GM18867 (cell line): ENCODE results near the gene PPM1M.
"Not testable (repeated sequence)": the region's sequence is repeated elsewhere in the genome, so short reads cannot be mapped to it uniquely, and the experiment has no call there.

Experiments used
- ATAC-seq: cut with Tn5 transposase; IDR thresholded peaks from one replicate; pipeline ENCODE4 v1.9.1; 2021; ENCODE audit warnings: mild to moderate bottlenecking, moderate library complexity; ENCODE audit not compliant: unreplicated experiment

PPM1M gene

DNA sequence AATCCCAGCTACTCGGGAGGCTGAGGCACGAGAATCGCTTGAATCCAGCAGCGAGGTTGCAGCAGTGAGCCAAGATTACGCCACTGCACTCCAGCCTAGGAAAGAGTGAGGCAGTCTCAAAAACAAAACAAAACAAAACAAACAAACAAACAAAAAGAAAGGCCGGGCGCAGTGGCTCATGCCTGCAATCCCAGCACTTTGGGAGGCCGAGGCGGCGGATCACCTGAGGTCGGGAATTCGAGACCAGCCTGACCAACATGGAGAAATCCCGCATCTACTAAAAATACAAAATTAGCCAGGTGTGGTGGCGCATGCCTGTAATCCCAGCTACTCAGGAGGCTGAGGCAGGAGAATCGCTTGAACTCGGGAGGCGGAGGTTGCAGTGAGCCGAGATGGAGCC is 29.2 kb downstream of the PPM1M start:
- ATAC-seq: not testable (repeated sequence)

DNA sequence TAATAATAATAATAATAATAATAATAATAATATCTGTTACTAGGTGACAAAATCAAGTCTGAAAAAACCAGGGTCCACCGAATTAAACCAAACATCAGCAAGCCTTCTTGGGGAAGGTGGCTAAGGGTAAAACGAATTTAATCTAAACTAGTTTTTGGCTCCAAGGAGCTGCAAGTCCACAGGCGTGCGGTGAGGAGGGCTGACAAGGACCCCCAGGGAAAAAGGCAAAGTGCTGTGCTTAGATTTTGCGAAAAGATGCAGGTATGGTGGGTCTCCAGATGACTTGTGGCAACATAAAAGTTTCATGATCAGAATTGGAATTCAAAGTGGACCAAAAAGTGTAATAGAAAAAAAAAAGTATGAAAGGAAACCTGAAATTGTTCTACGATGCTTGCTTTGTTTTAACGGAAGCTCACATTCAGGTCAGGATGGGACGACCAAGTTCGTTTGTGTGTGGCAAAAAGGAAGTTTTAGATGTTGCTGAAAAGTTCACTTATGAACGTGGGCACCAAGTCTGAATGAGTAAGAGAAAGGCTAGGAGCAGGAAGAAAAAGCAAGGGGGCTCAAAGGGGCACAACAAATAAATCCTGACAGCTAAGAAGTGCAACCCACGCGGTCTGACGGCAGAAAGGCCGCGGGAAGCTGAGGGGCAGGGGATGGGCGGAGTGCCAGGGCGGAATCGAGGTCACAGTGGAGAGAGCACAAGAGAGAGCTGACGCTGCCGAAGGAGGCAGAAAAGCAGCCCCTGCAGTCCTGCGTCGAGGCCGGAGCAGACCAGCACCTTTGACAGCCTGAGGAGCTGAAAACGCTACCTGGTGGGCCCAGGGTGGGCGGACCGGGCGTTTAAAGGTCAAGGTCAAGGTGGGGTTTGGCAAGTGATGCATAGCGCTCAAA is 31.8 kb downstream of the PPM1M start:
- no peak for ATAC-seq

DNA sequence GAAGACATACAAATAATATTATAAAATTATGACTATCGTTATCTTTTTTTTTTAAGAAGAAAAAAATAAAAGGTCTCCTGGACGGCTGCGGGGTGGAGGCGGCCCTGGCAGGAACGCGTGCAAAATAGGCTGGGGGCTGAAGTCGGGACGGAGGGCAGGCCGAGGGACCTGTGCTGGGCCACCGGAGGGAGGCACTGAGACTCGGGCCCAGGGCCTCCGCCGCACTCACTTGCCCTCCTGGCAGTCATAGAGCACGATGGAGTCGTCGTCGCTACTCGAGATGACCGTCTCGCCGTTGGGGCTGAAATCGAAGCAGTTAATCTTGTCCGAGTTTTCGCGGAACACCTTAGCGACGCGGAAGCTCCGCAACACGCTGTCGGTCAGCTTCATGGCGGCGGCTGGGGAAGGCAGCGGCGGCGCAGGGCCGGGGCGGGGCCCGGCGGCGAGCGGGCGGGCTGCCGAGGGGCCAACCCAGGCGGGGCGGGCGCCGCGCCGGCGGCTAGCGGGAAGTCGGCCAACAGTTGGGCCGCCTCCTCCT is 32.5 kb downstream of the PPM1M start:
- peak; percentile 66 for ATAC-seq

DNA sequence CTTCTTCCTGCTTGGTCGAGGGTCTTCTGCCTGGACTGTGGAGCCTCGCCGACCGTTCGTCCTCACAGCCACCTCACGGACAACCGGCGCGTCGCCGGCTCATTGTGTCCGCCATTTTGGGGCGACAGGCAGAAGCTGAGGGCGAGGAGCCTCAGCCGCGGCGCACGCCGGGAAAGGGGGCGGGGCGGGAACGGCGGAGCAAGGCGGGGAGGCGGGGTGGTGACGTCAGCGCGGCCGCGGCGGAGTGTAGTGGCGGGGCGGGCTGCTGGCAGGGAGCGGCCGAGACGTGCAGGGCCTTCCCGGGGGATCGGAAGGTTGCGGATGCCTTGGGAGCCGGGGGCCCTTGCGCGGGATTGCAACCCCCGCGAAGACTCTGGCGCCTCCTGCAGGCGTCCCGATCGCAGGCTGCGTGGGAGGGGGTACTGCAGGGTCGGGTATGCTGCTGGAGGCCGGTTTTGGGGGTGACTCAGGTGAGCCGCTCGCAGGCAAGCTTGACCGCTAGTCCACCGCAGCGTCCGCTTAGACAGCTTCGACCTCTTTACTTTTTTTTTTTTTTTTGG is 33.0 kb downstream of the PPM1M start, which contains the start of gene WDR82:
Gene WDR82, minus strand, starts transcription at position 140 of the 560 bp plus-strand sequence. CDS start 288 bp downstream, outside the sequence.
- peak; percentile 84 for ATAC-seq

DNA sequence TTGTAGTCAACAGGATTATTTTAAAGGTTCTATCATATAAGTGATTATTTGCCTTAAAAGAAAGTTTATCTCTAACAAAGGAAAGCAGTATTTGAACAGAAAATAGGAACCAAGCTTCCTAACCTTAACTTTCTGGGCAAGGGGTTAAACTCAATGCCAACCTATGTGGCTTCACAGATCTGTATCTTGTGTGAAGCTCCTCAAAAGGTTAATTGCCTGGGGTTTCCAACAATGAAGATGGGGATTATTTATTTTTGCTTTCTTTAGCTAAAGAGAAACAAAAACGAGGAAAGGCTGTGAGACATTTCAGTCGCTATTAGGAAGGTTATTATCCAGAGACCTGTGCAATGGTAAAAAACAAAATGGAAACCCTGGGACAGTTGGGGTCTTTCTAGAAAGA is 34.0 kb downstream of the PPM1M start:
- ATAC-seq: no peak

DNA sequence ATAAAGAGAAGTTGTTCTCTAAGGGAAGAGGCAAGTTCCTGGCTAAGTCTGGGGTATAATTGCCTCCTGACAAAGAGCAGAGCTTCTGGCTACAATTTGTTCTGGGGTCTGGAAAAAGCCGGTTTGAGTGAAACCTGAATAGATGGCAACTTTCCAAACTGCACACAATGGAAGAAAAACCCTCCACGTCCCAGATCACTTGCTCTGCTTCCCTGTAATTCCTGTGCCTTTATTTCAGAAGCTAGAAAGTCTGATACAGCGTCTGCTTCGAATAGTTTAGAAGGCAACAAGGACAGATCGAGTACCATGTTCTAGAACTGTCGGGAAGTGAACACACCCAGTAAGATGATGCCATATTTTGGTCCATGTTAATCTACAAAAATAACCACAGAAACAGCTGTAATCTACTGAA is 34.5 kb downstream of the PPM1M start:
- no peak for ATAC-seq

DNA sequence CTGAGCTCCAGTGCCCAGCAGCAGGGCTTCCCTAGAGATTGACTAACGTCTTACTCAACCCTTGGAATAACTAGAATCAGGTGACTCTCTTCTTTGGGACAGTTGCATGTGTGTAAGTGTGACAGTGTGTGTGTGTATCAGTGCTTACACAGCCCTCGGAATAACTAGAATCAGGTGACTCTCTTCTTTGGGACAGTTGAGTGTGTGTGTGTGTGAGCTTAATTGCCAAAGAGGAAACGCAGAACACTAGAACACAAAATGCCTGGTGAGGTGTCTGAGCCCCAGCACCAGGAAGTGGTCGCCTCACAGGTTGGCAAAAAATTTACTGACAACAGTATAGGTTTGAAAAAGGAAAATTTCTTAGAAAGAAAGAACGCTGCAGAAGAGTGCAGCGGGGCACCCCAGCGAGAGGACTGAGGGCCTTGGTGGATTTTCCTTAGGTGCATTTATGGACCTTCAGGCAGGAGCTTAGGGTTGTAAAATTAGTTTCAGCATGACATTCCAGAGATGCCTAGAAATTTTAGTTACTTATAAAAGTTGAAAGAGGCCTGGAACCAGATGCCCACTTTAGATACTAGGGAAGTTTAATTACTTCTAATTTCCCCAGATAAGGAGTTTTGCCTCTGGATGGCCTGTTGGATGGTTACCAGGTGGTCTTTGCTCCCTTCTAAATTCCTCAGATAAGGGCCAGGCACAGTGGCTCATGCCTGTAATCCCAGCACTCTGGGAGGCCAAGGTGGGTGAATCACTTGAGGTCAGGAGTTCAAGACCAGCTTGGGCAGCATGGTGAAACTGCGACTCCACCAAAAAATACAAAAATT is 36.6 kb downstream of the PPM1M start:
- ATAC-seq: no peak

DNA sequence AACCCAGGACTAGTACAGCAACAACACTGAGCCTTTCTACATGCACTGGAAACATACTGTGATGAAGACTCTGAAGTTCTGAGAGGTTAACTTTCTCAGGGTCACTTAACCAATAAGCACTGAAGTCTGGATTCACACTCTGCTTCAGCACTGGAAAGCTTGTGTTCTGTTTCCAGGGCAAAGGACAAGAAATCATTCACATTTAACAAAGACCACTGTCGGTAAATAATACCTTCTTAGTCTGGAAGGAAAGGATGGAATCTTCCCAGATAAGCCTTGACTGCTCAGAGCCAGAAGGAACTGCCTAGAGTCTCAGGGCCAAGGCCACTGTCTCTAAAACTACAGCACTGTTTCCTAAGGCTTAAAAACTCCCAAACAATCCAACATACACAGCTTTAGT is 37.7 kb downstream of the PPM1M start:
- no peak for ATAC-seq

DNA sequence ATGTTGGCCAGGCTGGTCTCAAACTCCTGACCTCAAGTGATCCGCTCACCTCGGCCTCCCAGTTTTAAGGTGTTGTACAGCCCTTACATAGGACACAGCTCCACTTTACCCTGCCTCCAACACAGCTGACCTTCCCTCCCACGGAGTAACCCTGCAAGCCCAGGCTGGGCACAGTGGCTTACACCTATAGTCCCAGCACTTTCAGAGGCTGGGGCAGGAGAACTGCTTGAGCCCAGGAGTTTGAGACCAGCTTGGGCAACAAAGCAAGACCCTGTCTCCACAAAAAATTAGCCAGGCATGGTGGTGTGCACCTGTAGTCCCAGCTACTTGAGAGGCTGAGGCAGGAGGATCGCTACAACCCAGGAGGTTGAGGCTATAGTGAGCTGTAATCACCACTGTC is 38.5 kb downstream of the PPM1M start:
- ATAC-seq: not testable (repeated sequence)

DNA sequence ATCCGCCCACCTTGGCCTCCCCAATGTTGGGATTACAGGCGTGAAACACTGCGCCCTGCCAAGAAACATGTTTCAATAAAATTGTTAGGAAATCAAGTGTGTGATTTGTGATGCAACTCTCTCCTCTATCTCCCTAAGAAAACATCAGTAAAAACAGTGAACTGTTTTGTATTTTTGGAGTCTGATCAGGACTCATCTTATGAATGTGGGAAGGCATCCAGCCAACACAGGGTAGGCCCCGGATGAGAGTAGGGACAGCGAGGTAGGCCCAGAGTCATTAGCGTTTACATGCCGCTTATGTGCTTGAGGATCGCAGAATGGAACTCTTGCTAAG is 41.2 kb downstream of the PPM1M start:
- ATAC-seq: no peak

DNA sequence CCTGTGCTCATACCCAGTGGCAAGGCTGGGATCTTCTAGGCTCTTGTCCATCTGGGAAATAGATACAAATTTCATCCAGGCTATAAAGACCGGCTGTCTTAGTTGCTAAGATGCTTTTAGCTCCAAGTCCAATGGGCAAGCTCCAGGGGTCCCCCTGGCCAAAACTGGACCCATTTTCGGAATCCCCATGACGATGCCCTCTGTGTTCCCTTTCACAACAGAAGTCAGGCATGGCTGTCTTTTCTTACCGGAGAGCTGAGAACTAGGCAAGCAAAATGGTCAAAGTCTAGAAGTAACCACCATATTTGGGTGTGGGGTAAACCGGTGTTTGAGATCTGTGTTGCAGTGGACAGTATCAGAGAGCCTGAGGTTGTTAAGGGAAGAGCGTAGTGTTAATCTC is 43.1 kb downstream of the PPM1M start:
- ATAC-seq: no peak

DNA sequence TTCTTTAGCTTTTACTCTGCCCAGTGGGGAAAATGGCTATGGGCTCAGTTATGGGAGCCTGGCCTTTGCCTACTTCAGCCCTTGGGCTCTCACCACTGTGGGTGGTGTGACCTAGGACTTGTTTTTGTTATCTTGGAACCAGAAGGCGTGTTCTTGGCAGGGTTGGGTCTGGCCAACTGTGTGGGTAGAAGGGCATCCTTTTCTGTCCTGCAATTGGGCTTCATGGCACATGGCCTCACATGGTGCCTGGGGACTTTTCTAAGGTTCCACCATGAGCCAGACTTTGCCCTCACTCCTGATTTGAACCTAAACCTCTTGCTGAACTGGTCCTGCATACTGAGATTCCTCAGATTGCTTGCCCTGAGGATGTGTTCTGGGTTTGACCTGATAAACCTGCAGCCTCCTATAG is 43.8 kb downstream of the PPM1M start:
- ATAC-seq: no peak

DNA sequence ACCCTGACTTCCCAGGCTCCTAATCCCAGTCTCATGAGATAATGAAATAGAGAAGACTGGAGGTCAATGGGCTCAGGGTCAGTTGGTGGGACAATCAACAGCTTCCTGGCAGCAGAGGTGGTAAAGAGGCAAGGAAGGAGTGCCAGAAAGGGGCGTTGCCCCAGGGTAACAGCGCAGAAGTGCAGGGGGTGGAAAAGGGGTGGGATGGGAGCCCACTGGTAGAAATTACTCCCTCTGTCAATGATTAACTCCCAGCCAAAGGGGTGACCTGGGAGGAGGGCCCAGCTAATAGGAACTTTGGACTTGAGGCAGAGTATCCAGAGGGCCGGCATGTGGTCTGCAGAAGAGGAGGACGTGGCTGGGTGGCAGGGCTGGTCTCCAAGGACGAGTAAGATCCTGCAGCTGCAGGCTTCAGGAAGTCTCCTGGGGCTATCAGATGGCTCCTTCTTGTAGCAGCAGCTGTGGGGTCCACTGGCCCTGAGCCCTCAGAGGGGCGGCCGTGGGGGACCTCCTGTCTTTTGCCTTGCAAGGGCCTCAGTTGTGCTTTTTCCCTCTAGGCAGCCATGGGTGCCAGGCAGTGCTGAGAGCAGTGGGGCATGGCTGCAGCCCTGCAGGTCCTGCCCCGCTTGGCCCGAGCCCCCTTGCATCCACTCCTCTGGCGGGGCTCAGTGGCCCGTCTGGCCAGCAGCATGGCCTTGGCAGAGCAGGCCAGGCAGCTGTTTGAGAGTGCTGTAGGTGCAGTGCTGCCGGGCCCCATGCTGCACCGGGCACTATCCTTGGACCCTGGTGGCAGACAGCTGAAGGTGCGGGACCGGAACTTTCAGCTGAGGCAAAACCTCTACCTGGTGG is 44.4 kb downstream of the PPM1M start:
- no peak for ATAC-seq

DNA sequence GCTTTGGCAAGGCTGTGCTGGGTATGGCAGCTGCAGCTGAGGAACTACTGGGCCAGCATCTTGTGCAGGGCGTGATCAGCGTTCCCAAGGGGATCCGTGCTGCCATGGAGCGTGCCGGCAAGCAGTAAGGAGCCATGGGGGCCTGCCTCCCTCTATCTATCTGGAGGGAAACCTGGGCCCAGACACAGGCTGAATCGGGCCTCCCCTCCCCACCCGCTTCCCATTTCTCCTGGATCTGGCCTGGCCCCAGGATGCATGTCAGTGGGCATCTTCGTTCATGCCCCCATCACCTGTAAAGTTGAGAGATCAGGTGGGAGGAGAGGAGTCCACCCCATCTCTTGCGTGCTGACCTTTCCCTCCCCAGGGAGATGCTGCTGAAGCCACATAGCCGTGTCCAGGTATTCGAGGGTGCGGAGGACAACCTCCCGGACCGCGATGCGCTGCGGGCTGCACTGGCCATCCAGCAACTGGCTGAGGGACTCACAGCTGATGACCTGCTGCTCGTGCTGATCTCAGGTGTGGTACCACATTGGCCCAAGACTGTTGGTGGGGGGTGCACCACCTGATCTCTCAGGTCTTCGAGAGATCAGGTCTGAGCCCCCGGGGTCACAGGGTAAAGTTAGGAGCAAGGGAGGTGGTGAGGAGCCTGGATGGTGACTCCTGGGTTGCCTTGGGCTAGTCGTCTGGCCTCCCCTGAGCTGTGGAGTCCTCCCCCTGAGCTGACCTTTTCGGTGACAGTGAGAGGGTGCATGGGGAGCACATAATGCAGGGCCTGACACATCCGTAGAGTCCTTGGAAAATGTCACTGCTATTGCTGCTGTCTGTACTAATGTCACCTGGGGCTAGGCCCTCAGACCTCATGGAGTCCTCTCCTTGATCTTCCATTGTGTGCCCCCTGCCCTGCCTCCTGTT is 45.3 kb downstream of the PPM1M start:
- no peak for ATAC-seq

DNA sequence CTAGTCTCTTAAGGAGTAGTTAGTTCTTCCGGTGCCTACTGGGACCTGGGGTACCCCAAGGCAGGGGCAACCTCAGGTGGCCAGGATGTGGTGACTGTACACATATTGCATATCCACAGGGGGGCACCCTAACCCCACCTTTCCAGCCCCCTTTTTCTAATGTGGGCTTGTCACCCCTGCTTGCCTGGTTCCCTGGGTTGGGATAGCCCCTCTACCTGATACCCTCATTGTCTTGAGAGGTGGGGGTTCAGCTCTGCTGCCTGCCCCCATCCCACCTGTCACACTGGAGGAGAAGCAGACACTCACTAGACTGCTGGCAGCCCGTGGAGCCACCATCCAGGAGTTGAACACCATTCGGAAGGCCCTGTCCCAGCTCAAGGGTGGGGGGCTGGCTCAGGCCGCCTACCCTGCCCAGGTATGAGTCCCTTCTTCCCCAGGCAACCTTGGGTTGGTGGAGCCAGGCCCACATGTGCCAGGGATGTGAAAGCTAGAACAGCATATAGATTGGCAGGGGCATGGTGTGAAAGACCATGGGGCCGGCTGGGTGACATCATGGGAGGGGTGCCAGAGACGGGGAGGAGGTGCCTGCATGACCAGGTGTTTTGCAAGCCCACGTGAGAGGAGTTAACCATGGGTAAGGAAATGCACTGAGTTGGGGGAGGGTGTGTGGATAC is 46.1 kb downstream of the PPM1M start:
- ATAC-seq: no peak

DNA sequence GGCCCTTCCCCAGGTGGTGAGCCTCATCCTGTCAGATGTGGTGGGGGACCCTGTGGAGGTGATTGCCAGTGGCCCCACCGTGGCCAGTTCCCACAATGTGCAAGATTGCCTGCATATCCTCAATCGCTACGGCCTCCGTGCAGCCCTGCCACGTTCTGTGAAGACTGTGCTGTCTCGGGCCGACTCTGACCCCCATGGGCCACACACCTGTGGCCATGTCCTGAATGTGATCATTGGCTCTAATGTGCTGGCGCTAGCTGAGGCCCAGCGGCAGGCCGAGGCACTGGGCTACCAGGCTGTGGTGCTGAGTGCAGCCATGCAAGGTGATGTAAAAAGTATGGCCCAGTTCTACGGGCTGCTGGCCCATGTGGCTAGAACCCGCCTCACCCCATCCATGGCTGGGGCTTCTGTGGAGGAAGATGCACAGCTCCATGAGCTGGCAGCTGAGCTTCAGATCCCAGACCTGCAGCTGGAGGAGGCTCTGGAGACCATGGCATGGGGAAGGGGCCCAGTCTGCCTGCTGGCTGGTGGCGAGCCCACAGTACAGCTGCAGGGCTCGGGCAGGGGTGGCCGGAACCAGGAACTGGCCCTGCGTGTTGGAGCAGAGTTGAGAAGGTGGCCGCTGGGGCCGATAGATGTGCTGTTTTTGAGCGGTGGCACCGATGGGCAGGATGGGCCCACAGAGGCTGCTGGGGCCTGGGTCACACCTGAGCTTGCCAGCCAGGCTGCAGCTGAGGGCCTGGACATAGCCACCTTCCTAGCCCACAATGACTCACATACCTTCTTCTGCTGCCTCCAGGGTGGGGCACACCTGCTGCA is 46.9 kb downstream of the PPM1M start:
- ATAC-seq: no peak

DNA sequence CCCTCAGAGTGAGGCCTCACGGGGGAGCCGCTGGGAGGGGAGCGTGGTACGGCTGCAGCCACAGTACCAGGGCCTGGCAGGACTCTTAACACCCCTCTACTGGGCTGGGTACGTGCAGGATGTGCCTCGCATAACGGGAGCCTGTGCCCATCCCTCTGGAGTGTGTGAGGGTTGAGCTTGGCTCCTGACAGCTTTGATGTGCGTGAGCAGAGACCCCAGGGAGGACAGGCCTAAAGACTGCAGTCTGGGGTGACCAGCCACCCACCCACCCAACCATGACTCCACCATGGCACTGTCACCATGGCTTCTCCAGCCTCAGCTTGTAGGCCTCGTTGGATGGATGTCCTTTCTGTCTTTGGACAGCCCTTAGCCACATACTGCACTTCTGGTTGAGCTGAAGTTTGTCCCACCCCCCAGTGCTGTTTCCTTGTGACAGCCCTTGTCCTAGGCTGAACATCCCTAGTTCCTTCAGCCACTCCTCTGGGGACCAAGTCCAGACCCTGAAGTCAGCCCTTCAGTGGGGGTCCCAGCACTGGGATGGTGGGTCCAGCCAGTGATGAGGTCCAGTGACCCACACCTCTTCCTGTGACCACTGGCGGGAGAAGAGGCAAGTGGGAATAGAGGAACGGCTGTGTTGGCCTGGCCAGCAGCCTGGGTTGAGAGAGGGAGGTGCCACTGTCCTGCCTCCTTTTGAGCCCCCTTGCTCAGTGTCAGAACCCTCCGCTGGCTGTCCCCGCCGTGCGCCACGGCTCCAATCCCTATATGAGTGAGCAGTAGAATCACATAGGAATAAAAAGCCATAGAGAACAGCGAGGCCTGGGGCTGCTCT is 48.1 kb downstream of the PPM1M start:
- ATAC-seq: no peak
